ENCODE data around the gene PKDCC.

DNA sequence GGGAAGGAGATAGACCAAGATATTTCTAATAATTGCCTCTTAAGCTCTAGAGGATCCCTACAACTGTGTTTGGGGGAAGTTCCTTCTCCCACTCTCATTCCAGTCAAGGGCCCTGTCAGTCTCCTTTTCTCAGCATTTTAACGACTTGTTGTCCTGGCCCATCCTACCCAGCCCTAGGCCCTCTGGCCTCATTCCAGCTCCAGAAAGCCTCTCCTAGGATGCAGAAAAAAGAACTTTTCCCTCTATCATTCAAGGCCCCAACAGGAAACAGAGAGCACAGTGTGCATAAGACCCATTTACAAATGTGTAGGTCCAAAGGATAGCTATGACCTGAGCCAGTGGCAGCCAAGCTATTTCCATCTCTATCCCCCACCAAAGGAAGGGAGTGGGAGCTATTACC, 14.0 kb downstream of the PKDCC start:
- no peak for TF ChIP-seq CHD2 (IDR thresholded peaks at IDR 0.05; ENCODE audit: low read length)
- TF ChIP-seq CEBPB (IDR thresholded peaks at IDR 0.05; ENCODE audit: low read depth, low read length): no peak
- TF ChIP-seq, protein P1, sequence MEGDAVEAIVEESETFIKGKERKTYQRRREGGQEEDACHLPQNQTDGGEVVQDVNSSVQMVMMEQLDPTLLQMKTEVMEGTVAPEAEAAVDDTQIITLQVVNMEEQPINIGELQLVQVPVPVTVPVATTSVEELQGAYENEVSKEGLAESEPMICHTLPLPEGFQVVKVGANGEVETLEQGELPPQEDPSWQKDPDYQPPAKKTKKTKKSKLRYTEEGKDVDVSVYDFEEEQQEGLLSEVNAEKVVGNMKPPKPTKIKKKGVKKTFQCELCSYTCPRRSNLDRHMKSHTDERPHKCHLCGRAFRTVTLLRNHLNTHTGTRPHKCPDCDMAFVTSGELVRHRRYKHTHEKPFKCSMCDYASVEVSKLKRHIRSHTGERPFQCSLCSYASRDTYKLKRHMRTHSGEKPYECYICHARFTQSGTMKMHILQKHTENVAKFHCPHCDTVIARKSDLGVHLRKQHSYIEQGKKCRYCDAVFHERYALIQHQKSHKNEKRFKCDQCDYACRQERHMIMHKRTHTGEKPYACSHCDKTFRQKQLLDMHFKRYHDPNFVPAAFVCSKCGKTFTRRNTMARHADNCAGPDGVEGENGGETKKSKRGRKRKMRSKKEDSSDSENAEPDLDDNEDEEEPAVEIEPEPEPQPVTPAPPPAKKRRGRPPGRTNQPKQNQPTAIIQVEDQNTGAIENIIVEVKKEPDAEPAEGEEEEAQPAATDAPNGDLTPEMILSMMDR (IDR thresholded peaks at IDR 0.05; ENCODE audit: control extremely low read depth in 1 of 3, insufficient read depth in 1 of 3, low read depth in 1 of 3, low read length in 3 of 3): no peak
- TF ChIP-seq SIRT6 (IDR thresholded peaks at IDR 0.05; ENCODE audit: low read length): no peak
- TF ChIP-seq SIN3A (conservative IDR thresholded peaks at IDR 0.05 in 1 of 2, IDR thresholded peaks at IDR 0.05 in 1 of 2; ENCODE audit: low read depth in 1 of 2, low read length in 2 of 2): no peak
